ENCODE results near the gene MYBPH.
A peak's percentile ranks its signal among the peaks of the same experiment; 100 is the strongest.

The MYBPH gene

DNA sequence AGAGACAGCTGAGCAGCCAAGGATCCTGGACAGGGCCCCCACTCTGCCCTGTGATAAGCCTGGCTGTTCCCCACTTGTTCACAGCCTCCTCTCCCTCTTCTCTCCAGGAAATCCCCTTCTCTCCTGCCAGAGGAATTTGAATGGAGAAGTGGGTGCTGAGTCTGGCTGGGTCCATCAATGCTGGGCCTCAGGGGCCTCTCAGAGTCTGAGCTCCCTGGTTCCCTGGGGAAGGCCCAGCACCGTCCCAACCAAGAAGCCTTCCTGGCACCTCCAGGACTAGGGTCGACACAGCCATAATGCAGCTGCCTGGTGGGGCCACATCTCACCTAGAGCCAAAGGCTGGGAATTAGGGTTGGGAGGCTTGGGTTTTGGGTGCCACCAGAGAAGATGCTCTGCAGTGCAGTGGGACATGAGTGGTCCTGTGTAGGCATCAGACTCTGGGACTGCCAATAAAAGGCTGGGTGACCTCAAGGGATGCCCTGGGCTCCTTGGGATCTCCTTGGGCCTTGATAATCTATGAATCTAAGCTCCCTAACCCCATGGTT is 2.5 kb downstream of the MYBPH start:
- no peak overlapping the region for H3K4me3 ChIP-seq (ENCODE audit: low read length)
- TF ChIP-seq, protein P1, sequence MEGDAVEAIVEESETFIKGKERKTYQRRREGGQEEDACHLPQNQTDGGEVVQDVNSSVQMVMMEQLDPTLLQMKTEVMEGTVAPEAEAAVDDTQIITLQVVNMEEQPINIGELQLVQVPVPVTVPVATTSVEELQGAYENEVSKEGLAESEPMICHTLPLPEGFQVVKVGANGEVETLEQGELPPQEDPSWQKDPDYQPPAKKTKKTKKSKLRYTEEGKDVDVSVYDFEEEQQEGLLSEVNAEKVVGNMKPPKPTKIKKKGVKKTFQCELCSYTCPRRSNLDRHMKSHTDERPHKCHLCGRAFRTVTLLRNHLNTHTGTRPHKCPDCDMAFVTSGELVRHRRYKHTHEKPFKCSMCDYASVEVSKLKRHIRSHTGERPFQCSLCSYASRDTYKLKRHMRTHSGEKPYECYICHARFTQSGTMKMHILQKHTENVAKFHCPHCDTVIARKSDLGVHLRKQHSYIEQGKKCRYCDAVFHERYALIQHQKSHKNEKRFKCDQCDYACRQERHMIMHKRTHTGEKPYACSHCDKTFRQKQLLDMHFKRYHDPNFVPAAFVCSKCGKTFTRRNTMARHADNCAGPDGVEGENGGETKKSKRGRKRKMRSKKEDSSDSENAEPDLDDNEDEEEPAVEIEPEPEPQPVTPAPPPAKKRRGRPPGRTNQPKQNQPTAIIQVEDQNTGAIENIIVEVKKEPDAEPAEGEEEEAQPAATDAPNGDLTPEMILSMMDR (IDR thresholded peaks at IDR 0.05; ENCODE audit: insufficient read depth, low read depth, low read length, missing control alignments) = no peak
- DNase-seq (ENCODE audit: low read depth) = no peak

DNA sequence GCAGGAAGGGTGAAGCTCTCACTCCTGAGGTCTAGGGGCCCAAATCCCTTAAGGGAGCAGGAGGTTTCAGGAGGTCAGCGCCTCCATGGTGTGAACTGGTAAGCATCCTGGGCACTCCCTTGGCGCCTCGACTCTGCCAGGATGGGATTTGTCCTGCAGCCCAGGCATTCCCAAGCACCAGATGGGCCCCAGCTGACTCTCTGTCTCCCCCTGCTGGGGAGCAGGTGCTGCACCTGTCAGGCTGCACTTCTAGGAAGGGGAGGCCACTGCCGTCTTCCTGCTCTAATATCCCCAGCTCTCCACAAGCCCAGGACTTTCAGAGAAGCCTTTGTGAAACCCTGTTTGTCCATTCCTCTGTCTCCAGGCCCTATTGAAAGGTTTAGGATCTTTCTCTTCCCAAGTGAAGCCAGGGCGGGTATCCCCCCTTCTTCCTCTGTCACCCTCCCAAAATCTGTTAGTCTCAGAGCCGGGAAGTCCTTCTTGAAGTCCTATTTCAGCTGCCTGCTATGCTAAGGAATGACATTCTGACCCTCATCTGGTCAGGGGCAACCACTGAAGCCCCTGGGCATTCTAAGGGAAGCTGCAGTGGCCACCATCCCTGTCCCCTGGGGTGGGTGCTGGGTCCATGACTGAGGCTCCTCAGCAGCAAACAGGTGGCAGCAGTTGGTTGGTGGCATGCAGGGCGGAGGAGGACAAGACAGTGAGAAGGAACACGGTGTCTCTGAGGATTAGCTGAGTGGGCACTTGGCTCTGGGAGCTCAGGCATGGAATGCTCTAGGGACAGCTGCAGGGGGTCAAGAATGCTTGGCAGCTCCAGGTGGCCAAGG is 3.2 kb downstream of the MYBPH start:
- no peak overlapping the region for H3K4me3 ChIP-seq (ENCODE audit: low read length)
- TF ChIP-seq, protein P1 (IDR thresholded peaks at IDR 0.05; ENCODE audit: insufficient read depth, low read depth, low read length, missing control alignments) = peak; percentile 96
- DNase-seq (ENCODE audit: low read depth) = peak; percentile 73

DNA sequence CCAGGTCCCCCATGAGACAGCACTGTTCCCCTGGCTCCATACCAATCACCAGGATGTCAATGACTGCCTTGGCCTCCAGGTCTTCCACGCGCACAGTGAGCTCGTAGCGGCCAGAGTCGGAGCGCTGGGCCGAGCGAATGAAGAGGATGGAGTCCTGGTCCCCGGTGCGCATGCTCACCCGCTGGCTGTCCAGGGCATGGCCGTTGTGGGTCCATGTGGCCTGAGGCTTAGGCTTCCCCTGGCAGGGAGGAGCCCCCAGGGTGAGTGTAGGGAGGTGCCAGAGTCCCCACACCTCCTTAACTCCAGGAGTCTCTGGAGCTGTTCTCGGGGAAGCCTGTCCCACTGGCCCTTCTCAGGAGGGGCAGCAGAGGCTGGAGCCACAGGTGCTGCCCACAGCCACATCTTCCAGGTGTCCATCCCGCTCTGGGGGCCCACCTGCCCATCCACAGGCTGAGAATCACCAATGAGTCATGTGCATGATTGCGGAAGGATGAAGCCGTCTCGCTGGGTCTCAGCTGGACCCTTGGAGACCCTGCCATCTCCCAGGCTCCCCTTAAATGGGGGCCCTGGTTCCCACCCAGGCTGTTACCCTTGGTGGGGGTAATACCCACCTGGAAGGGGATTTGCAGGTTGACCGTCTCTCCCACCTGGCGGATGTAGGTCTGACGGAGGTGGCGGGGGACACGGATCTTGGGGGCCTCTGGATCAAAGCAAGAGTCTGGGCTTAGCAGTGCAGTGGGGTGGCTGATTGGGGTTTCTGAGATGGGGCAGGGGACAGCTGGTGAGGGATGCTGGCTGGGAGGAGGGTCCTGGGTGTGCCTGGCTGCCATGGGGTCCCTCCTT is 4.1 kb downstream of the MYBPH start:
- TF ChIP-seq, protein P1 (IDR thresholded peaks at IDR 0.05; ENCODE audit: insufficient read depth, low read depth, low read length, missing control alignments) = no peak
- no peak for DNase-seq (ENCODE audit: low read depth)

DNA sequence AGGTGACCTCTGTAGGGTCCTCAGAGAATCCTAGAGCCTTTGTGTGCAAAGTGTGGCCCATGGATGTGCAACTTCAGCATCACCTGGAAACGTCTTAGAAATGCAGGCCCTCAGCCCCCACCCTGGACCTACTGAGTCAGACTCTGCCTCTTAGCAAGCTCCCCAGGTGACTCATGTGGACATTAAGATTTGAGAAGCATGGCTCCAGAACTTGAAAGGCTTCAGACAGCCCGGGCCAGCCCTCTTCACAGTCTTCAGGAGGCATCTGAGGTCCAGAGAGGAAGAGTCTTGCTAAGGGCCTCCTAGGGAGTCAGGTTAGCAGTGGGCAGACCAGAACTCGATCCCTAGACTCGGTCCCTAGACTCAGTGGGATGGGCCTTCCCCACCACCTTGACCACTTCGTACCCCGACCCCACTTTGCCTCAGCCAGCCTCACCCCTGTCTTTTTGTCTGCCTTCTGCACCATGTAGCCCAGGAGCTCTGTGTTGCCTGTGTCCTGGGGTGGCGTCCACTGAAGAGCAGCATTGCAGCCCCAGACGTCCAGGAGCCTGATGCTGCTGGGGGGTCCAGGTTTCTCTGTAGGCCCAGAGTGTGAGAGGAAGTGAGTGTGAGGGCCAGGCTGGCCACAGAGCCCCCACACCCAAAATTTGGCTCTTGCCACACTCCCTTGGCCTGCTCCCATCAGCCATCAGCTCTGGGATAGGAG is 4.8 kb downstream of the MYBPH start:
- DNase-seq (ENCODE audit: low read depth) = peak; percentile 55
- TF ChIP-seq, protein P1 (IDR thresholded peaks at IDR 0.05; ENCODE audit: insufficient read depth, low read depth, low read length, missing control alignments) = no peak
- no peak overlapping the region for H3K4me3 ChIP-seq (ENCODE audit: low read length)

More for the DNA sequence above, 4.1 kb downstream of the MYBPH start:
- no peak overlapping the region for H3K4me3 ChIP-seq (ENCODE audit: low read length)

DNA sequence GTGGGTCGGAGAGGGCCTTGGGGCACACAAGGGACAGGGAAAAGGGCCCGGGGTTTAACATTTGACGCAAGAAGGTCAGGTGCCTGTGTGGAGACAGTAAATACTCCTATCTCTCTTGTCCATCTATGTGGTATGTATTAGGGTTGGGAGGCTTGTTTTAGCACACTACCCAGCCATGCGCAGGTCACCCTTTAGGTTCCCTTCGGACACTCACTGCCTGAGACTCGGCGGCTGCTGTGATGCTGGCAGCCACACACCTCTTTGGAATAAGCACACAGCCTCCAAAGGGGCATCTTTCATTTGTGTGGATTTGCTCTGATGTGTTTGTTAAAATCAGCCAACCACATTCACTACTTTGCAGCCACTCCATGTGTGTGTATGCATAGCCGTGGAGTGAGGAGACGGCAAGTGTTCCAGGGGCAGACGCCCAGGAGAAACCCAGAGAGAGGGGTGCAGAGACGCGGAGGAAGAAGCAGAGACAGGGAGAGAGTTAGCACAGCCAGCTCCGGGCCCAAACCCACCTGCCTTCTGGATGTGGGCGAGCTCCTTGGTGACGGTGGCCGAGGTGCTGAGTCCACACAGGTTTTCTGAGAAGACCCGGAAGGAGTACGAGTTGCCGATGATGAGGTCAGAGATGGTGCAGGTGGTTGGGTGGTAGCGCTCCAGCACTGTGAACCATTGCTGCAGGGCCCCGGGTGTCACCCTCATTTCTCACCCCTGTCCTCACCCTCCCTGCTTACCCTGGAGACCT is 5.7 kb downstream of the MYBPH start:
- TF ChIP-seq, protein P1 (IDR thresholded peaks at IDR 0.05; ENCODE audit: insufficient read depth, low read depth, low read length, missing control alignments) = no peak
- no peak overlapping the region for H3K4me3 ChIP-seq (ENCODE audit: low read length)
- DNase-seq (ENCODE audit: low read depth) = no peak

DNA sequence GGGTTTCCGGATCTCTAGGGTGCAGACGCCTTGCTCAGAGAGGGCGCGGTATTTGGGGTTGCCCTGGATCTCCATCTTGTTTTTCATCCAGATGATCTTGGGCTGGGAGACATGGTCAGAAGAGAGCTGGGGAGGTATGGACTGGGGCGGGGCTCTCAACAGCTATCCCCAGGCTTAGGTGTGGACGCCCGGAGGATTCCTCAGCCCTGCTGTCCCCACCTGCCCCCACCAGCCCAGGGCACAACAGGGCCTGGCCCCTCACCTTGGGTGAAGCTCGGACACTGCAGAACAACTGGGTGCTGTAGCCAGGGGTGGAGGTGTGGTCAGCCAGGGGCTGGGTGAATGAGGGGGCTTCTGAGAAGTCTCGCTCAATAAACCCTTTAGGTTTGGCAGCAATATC is 6.6 kb downstream of the MYBPH start:
- TF ChIP-seq, protein P1 (IDR thresholded peaks at IDR 0.05; ENCODE audit: insufficient read depth, low read depth, low read length, missing control alignments) = no peak
- no peak for DNase-seq (ENCODE audit: low read depth)
- no peak overlapping the region for H3K4me3 ChIP-seq (ENCODE audit: low read length)

Data from epithelial cell of esophagus (primary cell).